Left renal cortex interstitium (tissue), 4 donors: ENCODE results near the gene KRT84. TPM values are rescaled to one million over a fixed set of nuclear protein-coding genes. Genes with fewer than 3 reads are reported as not detected.

ENCODE experiments used
- DNase-seq, 4 donors: peaks; one replicate each; pipeline ENCODE4 v3.0.0-alpha.2; 2013; ENCODE audit warnings: low read depth in 4 of 4, low spot score in 2 of 4, missing footprints in 1 of 4
- polyA plus RNA-seq, 4 donors: library from polyadenylated mRNA; unstranded; fragments of 120-200 nt; gene quantifications; one replicate each; pipeline ENCODE4 v1.2.1, GENCODE V29; 2013; ENCODE audit not compliant: insufficient read length in 4 of 4

Gene KRT84
- polyA plus RNA-seq: not detected

- DNase-seq: no peak
Measured at GRCh38 chr12:52385226-52385702, at the start of gene KRT84. Gene KRT84, minus strand, starts transcription at chr12:52385652. Its CDS starts 67 bp downstream, at chr12:52385585.

GRCh38 chr12:52434760-52435530 is 49.5 kb upstream of the KRT84 start:
- no peak for DNase-seq

- DNase-seq: no peak
Measured at GRCh38 chr12:52434081-52434733, 48.8 kb upstream of the KRT84 start, which contains the start of gene KRT75. Gene KRT75, minus strand, starts transcription at chr12:52434371. Its CDS starts 67 bp downstream, at chr12:52434304.

GRCh38 chr12:52433501-52434080 is 48.1 kb upstream of the KRT84 start:
- no peak for DNase-seq

GRCh38 chr12:52432559-52433207 is 47.2 kb upstream of the KRT84 start:
- DNase-seq: no peak

GRCh38 chr12:52428121-52428520 is 42.7 kb upstream of the KRT84 start:
- no peak for DNase-seq

GRCh38 chr12:52427083-52427482 is 41.6 kb upstream of the KRT84 start:
- DNase-seq: no peak

GRCh38 chr12:52426034-52426433 is 40.6 kb upstream of the KRT84 start:
- DNase-seq: no peak

- no peak for DNase-seq
Measured at GRCh38 chr12:52425466-52425865, 40.0 kb upstream of the KRT84 start.

GRCh38 chr12:52423661-52424500 is 38.4 kb upstream of the KRT84 start:
- DNase-seq: no peak

GRCh38 chr12:52423035-52423434 is 37.6 kb upstream of the KRT84 start:
- no peak for DNase-seq

GRCh38 chr12:52419656-52420055 is 34.2 kb upstream of the KRT84 start:
- DNase-seq: no peak

- no peak for DNase-seq
Measured at GRCh38 chr12:52418576-52419110, 33.2 kb upstream of the KRT84 start.

- DNase-seq: no peak
Measured at GRCh38 chr12:52417740-52418139, 32.3 kb upstream of the KRT84 start.

GRCh38 chr12:52416795-52417194 is 31.3 kb upstream of the KRT84 start:
- DNase-seq: no peak

- peak; percentile 17 to 51 (median 32) for DNase-seq
Measured at GRCh38 chr12:52415870-52416750, 30.7 kb upstream of the KRT84 start.

GRCh38 chr12:52414936-52415335 is 29.5 kb upstream of the KRT84 start:
- DNase-seq: no peak

GRCh38 chr12:52413782-52414345 is 28.4 kb upstream of the KRT84 start:
- no peak for DNase-seq
